Aorta (tissue), 5 donors: ENCODE results near the gene CAPN5. TPM values are rescaled to one million over a fixed set of nuclear protein-coding genes. Genes with fewer than 3 reads are reported as not detected.

Experiments used
- ATAC-seq: fragments of 200-7000 bp; cut with Tn5 transposase; one replicate; pipeline ENCODE4 v1.9.1; 2022; ENCODE audit warnings: moderate library complexity; ENCODE audit not compliant: low FRiP score
- DNase-seq, 2 donors: peaks; one replicate each; pipeline ENCODE4 v3.0.0-alpha.2; 2020
- H3K27ac ChIP-seq, 2 donors: one replicate each; pipeline ENCODE4 v1.5.1; 2013; ENCODE audit warnings: low read length in 2 of 2, mild to moderate bottlenecking in 2 of 2, moderate library complexity in 2 of 2, control low read depth in 1 of 2, inconsistent platforms in 1 of 2, low read depth in 1 of 2
- H3K27me3 ChIP-seq, 2 donors: one replicate each; pipeline ENCODE4 v1.6.1; 2013; ENCODE audit warnings: control low read depth in 1 of 2, low read length in 1 of 2, mild to moderate bottlenecking in 1 of 2, moderate library complexity in 1 of 2; ENCODE audit not compliant: insufficient read depth in 2 of 2, control insufficient read depth in 1 of 2
- H3K36me3 ChIP-seq, 2 donors: one replicate each; pipeline ENCODE4 v1.6.1; 2013; ENCODE audit warnings: control low read depth in 1 of 2, low read length in 1 of 2, mild to moderate bottlenecking in 1 of 2; ENCODE audit not compliant: insufficient read depth in 2 of 2, control insufficient read depth in 1 of 2
- H3K4me1 ChIP-seq, 2 donors: one replicate each; pipeline ENCODE4 v1.6.1; 2013; ENCODE audit warnings: low read length in 2 of 2, control low read depth in 1 of 2, mild to moderate bottlenecking in 1 of 2, moderate library complexity in 1 of 2; ENCODE audit not compliant: insufficient read depth in 2 of 2, control insufficient read depth in 1 of 2
- H3K4me3 ChIP-seq, 2 donors: one replicate each; pipeline ENCODE4 v1.5.1; 2013; ENCODE audit warnings: low read length in 2 of 2, control low read depth in 1 of 2, mild to moderate bottlenecking in 1 of 2
- H3K9me3 ChIP-seq: one replicate; pipeline ENCODE4 v1.6.1; 2013; ENCODE audit warnings: mild to moderate bottlenecking, low read length; ENCODE audit not compliant: control insufficient read depth
- WGBS, 2 donors: extraction: QIAGEN DNeasy Blood & Tissue Kit; methylation state at CpG; one replicate each; pipeline ENCODE4 v1.1.7; 2013; 5-methylcytosine and 5-hydroxymethylcytosine counted together
- intact Hi-C, 2 donors: fragments of 100-400 bp; cut with DNase I; formaldehyde crosslinking; loops; one replicate each; pipeline versions ENCODE4 v1.14.2 to v1.15.0; 2022
- polyA plus RNA-seq, 2 donors: library from polyadenylated mRNA; stranded (reverse); fragments of 200-250 nt; gene quantifications; one replicate each; pipeline ENCODE4 v1.2.3, GENCODE V29; 2013
- total RNA-seq, 2 donors: library from RNA; stranded (reverse); fragmentation: NEBNext Ultra II Directional; extraction: Animal tissue kit (Norgen Biotek cat#: 25700); gene quantifications; one replicate each; pipeline ENCODE4 v1.2.1, GENCODE V29; 2021
- donor health status: healthy with polysubstance abuse.
- donor health status: Bipolar disorder and iron deficiency.
- donor health status: DM: no; HTN: no; CAD: no.
- donor health status: DM: no; HTN: no; CAD: no.
- donor health status: DM: yes; HTN: yes; CAD: no.

Gene CAPN5
- total and polyA plus RNA-seq, 4 donors, result 6.9 to 22.4 (median 10.8) TPM

- H3K27me3 ChIP-seq, result no peaks in the 10 kb centered on the region
- H3K27ac ChIP-seq, result no peak overlapping the region
- no peak overlapping the region for H3K4me3 ChIP-seq
- DNase-seq, result peak; percentile 32 to 67
- no peaks in the 10 kb centered on the region for H3K36me3 ChIP-seq
- ATAC-seq, result no peak
- 75 to 78% methylated on average over 10 to 11 of the region's 11 CpGs for WGBS, 2 donors
- intact Hi-C loops, result no loop called here
- no peaks in the 10 kb centered on the region for H3K4me1 ChIP-seq
- H3K9me3 ChIP-seq, result no peaks in the 10 kb centered on the region
These were observed 21.6 kb downstream of the CAPN5 start for GRCh38 chr11:77088236-77089003.

- H3K4me3 ChIP-seq, result no peak overlapping the region
- no peaks in the 10 kb centered on the region for H3K36me3 ChIP-seq
- H3K27ac ChIP-seq, result no peak overlapping the region
- H3K9me3 ChIP-seq, result no peaks in the 10 kb centered on the region
- ATAC-seq, result no peak
- H3K4me1 ChIP-seq, result no peaks in the 10 kb centered on the region
- WGBS, 2 donors, result 83 to 93% methylated on average over 3 of the region's 3 CpGs
- no peaks in the 10 kb centered on the region for H3K27me3 ChIP-seq
- DNase-seq, result peak; percentile 29 to 58
- intact Hi-C loops, result no loop called here
These were observed 22.3 kb downstream of the CAPN5 start for GRCh38 chr11:77089004-77089545.

- no peak for ATAC-seq
These were observed 23.2 kb downstream of the CAPN5 start for GRCh38 chr11:77090046-77090372.

GRCh38 chr11:77090373-77091111, 23.8 kb downstream of the CAPN5 start:
- peak; percentile 41 to 66 for DNase-seq
- intact Hi-C loops, result loop anchor here (1.0 to 2.0 kb wide), 2 partner anchors 42 to 43 kb away; no protein-coding TSS in a partner anchor
- H3K4me3 ChIP-seq, result no peak overlapping the region

More at GRCh38 chr11:77090046-77090372, 23.2 kb downstream of the CAPN5 start:
- Histone ChIP-seq H3K36me3 (no peaks in the 10 kb centered on the region), H3K27me3 (no peaks in the 10 kb centered on the region), H3K4me3 (no peak overlapping the region), H3K9me3 (no peaks in the 10 kb centered on the region), H3K4me1 (no peaks in the 10 kb centered on the region), H3K27ac (no peak overlapping the region)
- DNase-seq, result peak; percentile 39 to 54
- 82 to 84% methylated on average over 4 of the region's 4 CpGs for WGBS, 2 donors
- intact Hi-C loops, result loop anchor here in 1 of 2 donors (2.0 kb wide), 1 partner anchor 41 kb away; no protein-coding TSS in a partner anchor

GRCh38 chr11:77091146-77091940, 24.6 kb downstream of the CAPN5 start:
- no peaks in the 10 kb centered on the region for H3K4me1 ChIP-seq
- intact Hi-C loops, result loop anchor here (1.0 to 2.0 kb wide), 2 partner anchors 43 to 44 kb away; no protein-coding TSS in a partner anchor

More at GRCh38 chr11:77090373-77091111, 23.8 kb downstream of the CAPN5 start:
- Histone ChIP-seq H3K4me1 (no peaks in the 10 kb centered on the region), H3K9me3 (no peaks in the 10 kb centered on the region), H3K27me3 (no peaks in the 10 kb centered on the region), H3K36me3 (no peaks in the 10 kb centered on the region), H3K27ac (no peak overlapping the region)
- WGBS, 2 donors, result 74% methylated on average over 12 to 13 of the region's 13 CpGs
- no peak for ATAC-seq

GRCh38 chr11:77092382-77092781, 25.6 kb downstream of the CAPN5 start:
- ATAC-seq (no peak), DNase-seq (peak; percentile 43 to 74)
- 64 to 69% methylated on average over 7 of the region's 7 CpGs for WGBS, 2 donors
- no peaks in the 10 kb centered on the region for H3K27me3 ChIP-seq
- no peaks in the 10 kb centered on the region for H3K4me1 ChIP-seq
- H3K4me3 ChIP-seq, result no peak overlapping the region
- H3K27ac ChIP-seq, result no peak overlapping the region
- intact Hi-C loops, result no loop called here
- no peaks in the 10 kb centered on the region for H3K9me3 ChIP-seq
- H3K36me3 ChIP-seq, result no peaks in the 10 kb centered on the region

More at GRCh38 chr11:77091146-77091940, 24.6 kb downstream of the CAPN5 start:
- Histone ChIP-seq H3K27me3 (no peaks in the 10 kb centered on the region), H3K36me3 (no peaks in the 10 kb centered on the region), H3K9me3 (no peaks in the 10 kb centered on the region), H3K4me3 (no peak overlapping the region), H3K27ac (no peak overlapping the region)
- peak; percentile 80 for ATAC-seq
- 34 to 35% methylated on average over 9 of the region's 9 CpGs for WGBS, 2 donors
- peak; percentile 82 to 94 for DNase-seq

GRCh38 chr11:77093056-77093891, 26.5 kb downstream of the CAPN5 start:
- DNase-seq (peak; percentile 38 to 73), ATAC-seq (no peak)
- no peaks in the 10 kb centered on the region for H3K36me3 ChIP-seq
- 89 to 92% methylated on average over 32 to 33 of the region's 33 CpGs for WGBS, 2 donors
- H3K4me1 ChIP-seq, result no peaks in the 10 kb centered on the region
- H3K9me3 ChIP-seq, result no peaks in the 10 kb centered on the region
- H3K27me3 ChIP-seq, result no peaks in the 10 kb centered on the region
- intact Hi-C loops, result no loop called here
- H3K27ac ChIP-seq, result no peak overlapping the region
- no peak overlapping the region for H3K4me3 ChIP-seq
